K562 (cell line): ENCODE measurements around the gene TUBA4B. TPM values are rescaled to one million over a fixed set of nuclear protein-coding genes. Genes with fewer than 3 reads are reported as not detected.

ENCODE experiments used
- ATAC-seq: fragments of 200-7000 bp; cut with Tn5 transposase; 3 replicates; pipeline ENCODE4 v1.9.1; 2020; ENCODE audit warnings: moderate library complexity
- BruUV-seq: library from RNA; stranded (reverse); fragments of 400-500 nt; replicated peaks from 2 replicates; lab custom pipeline; 2021; lab: Mats Ljungman, UMichigan
- CTCF ChIA-PET: fragments of 300-600 bp; formaldehyde crosslinking; extraction: SDS; loops from one replicate; lab custom pipeline; 2021; ENCODE audit warnings: low intra/inter-chr PET ratio; lab: Yijun Ruan, JAX
- POLR2A ChIA-PET: fragments of 300-600, 350-650 bp; sonication (Branson Sonifier 250); formaldehyde crosslinking; extraction: SDS; loops from one replicate; lab custom pipeline; 2021; ENCODE audit warnings: antibody characterized with exemption, inconsistent platforms; lab: Yijun Ruan, JAX
- DNase-seq, 4 experiments: peaks; one replicate each; pipeline versions ENCODE4 v3.0.0 to v3.0.0-alpha.2; 2011 to 2018; ENCODE audit warnings: low spot score in 3 of 4, mixed read lengths in 3 of 4; ENCODE audit errors: extremely low read depth in 1 of 4
- FAIRE-seq: peaks from 2 replicates; lab custom pipeline; 2011; peaks lifted over from hg19 to GRCh38; lab: Jason Lieb, UNC
- H2AFZ ChIP-seq: 2 replicates; pipeline ENCODE4 v1.6.0; 2011; ENCODE audit warnings: low read depth, low read length, control low read depth, inconsistent platforms
- H3K27ac ChIP-seq: fragments of 200-600 bp; 3 replicates; pipeline ENCODE4 v1.8.0; 2011; ENCODE audit warnings: low read depth, mild to moderate bottlenecking, control low read depth, inconsistent platforms, low read length, moderate library complexity, mixed read lengths; ENCODE audit errors: extremely low read depth
- H3K27me3 ChIP-seq, 2 experiments: fragments of 300-600 bp in 1 of 2; 2 replicates in 1 of 2; 3 replicates in 1 of 2; pipeline versions ENCODE4 v1.6.0 to v1.8.0; 2011; ENCODE audit warnings: inconsistent platforms in 2 of 2, low read length in 2 of 2, mild to moderate bottlenecking in 1 of 2, mixed read lengths in 1 of 2, moderate library complexity in 1 of 2; ENCODE audit not compliant: control insufficient read depth in 2 of 2, insufficient read depth in 2 of 2
- H3K36me3 ChIP-seq: fragments of 300-600 bp; 3 replicates; pipeline ENCODE4 v1.8.0; 2011; ENCODE audit warnings: mild to moderate bottlenecking, low read length, inconsistent platforms; ENCODE audit not compliant: control insufficient read depth, insufficient read depth
- H3K4me1 ChIP-seq, 2 experiments: fragments of 200-600 bp in 1 of 2; replicated peaks in 1 of 2; 2 replicates in 1 of 2; 3 replicates in 1 of 2; pipeline versions ENCODE4 v1.5.1 to v1.8.0; 2011; ENCODE audit warnings: inconsistent platforms in 2 of 2, low read length in 2 of 2, mild to moderate bottlenecking in 1 of 2, mixed read lengths in 1 of 2, moderate library complexity in 1 of 2; ENCODE audit not compliant: control insufficient read depth in 2 of 2, insufficient read depth in 2 of 2
- H3K4me2 ChIP-seq: 2 replicates; pipeline ENCODE4 v1.6.1; 2011; ENCODE audit warnings: low read length, control low read depth, inconsistent platforms, mixed read lengths; ENCODE audit not compliant: insufficient read depth
- H3K4me3 ChIP-seq: fragments of 200-600 bp; sonication (generic), shearing (Covaris generic); 2 replicates; pipeline ENCODE4 v1.5.1; 2016; ENCODE audit warnings: control low read depth, inconsistent platforms
- H3K79me2 ChIP-seq: fragments of 200-600 bp; 3 replicates; pipeline ENCODE4 v1.8.0; 2011; ENCODE audit warnings: low read length, inconsistent platforms; ENCODE audit not compliant: control insufficient read depth, insufficient read depth
- H3K9ac ChIP-seq, 2 experiments: 2 replicates each; pipeline versions ENCODE4 v1.6.0 to v1.6.1; 2011; ENCODE audit warnings: low read depth in 2 of 2, low read length in 2 of 2, control low read depth in 1 of 2, inconsistent platforms in 1 of 2, mild to moderate bottlenecking in 1 of 2, mixed read lengths in 1 of 2; ENCODE audit not compliant: insufficient read depth in 1 of 2
- H3K9me1 ChIP-seq: one replicate; pipeline ENCODE4 v1.6.0; 2011; ENCODE audit warnings: inconsistent platforms, mild to moderate bottlenecking, low read length, moderate library complexity; ENCODE audit not compliant: control insufficient read depth, insufficient read depth
- H3K9me3 ChIP-seq: replicated peaks from 2 replicates; pipeline ENCODE4 v1.5.1; 2011; ENCODE audit warnings: low read depth, low read length, inconsistent platforms; ENCODE audit not compliant: control insufficient read depth, insufficient read depth
- H4K20me1 ChIP-seq: replicated peaks from 2 replicates; pipeline ENCODE4 v1.6.1; 2011; ENCODE audit warnings: low read length, inconsistent platforms, mixed read lengths; ENCODE audit not compliant: control insufficient read depth, insufficient read depth
- BHLHE40 ChIP-seq: IDR thresholded peaks from 2 replicates; pipeline ENCODE4 v1.6.1; 2011; ENCODE audit warnings: low read length, improper control_type of control experiment
- CBX5 ChIP-seq: IDR thresholded peaks from 2 replicates; pipeline ENCODE4 v1.6.1; 2014; ENCODE audit warnings: low read depth, borderline replicate concordance
- HSF4 ChIP-seq: fragments of 250-450 bp; sonication (Bioruptor Pico); IDR thresholded peaks from 2 replicates; pipeline ENCODE4 v2.1.2; 2022; ENCODE audit warnings: mild to moderate bottlenecking, moderate library complexity, borderline replicate concordance
- JUND ChIP-seq, 2 experiments: IDR thresholded peaks; 2 replicates in 1 of 2; 3 replicates in 1 of 2; pipeline ENCODE4 v1.6.1; 2011; ENCODE audit warnings: borderline replicate concordance in 2 of 2, low read depth in 2 of 2, low read length in 2 of 2, improper control_type of control experiment in 1 of 2, missing biosample characterization in 1 of 2, missing genetic modification characterization in 1 of 2, missing genetic modification reagents in 1 of 2
- KAT2B ChIP-seq: IDR thresholded peaks from one replicate; pipeline ENCODE4 v1.6.1; 2012; ENCODE audit warnings: low read depth, mild to moderate bottlenecking, control low read depth, inconsistent platforms, low read length, moderate library complexity
- PHB2 ChIP-seq: fragments of 450-650 bp; IDR thresholded peaks from 2 replicates; pipeline ENCODE4 v1.6.1; 2017; ENCODE audit warnings: low read depth
- PML ChIP-seq: IDR thresholded peaks from 2 replicates; pipeline ENCODE4 v1.6.1; 2012; ENCODE audit warnings: low read length, inconsistent platforms
- POU5F1 ChIP-seq: fragments of 150-350 bp; IDR thresholded peaks from 2 replicates; pipeline ENCODE4 v1.6.1; 2014; ENCODE audit warnings: borderline replicate concordance, low read length, low read depth, mild to moderate bottlenecking; ENCODE audit not compliant: partially characterized antibody
- RAD21 ChIP-seq, 2 experiments: fragments of 250-450 bp in 1 of 2; fragments of 450-650 bp in 1 of 2; sonication (Bioruptor Pico) in 1 of 2; formaldehyde crosslinking in 1 of 2; IDR thresholded peaks in 1 of 2; conservative IDR thresholded peaks in 1 of 2; 2 replicates each; pipeline versions ENCODE4 v1.4.0 to v1.8.0; 2020 to 2022; ENCODE audit warnings: mild to moderate bottlenecking in 2 of 2, moderate library complexity in 1 of 2
- SAFB ChIP-seq: fragments of 200-400 bp; formaldehyde crosslinking; IDR thresholded peaks from 2 replicates; pipeline ENCODE4 v1.6.1; 2017; ENCODE audit warnings: low read depth, low read length, borderline replicate concordance
- SRSF7 ChIP-seq: fragments of 200-400 bp; formaldehyde crosslinking; optimal IDR thresholded peaks from 2 replicates; pipeline ENCODE3; 2017; ENCODE audit warnings: mild to moderate bottlenecking, low read depth, low read length
- ZNF239 ChIP-seq: fragments of 250-450 bp; sonication (Bioruptor Pico); IDR thresholded peaks from 2 replicates; pipeline ENCODE4 v1.4.0; 2020; ENCODE audit warnings: mild to moderate bottlenecking
- ZNF431 ChIP-seq: sonication (generic); formaldehyde crosslinking; IDR thresholded peaks from 2 replicates; pipeline ENCODE4 v1.8.0; 2022; ENCODE audit warnings: mild to moderate bottlenecking, missing genetic modification reagents
- ZSCAN29 ChIP-seq: fragments of 450-650 bp; IDR thresholded peaks from 2 replicates; pipeline ENCODE4 v1.6.1; 2017
- ZSCAN32 ChIP-seq: fragments of 450-650 bp; formaldehyde crosslinking; IDR thresholded peaks from 2 replicates; pipeline ENCODE4 v1.4.0; 2020; ENCODE audit warnings: mild to moderate bottlenecking, moderate library complexity
- WGBS: fragments of 100-300 bp; shearing (Covaris generic); methylation state at CpG from one replicate; pipeline ENCODE4 v1.1.6; 2016; ENCODE audit warnings: low coverage, mixed read lengths; ENCODE audit not compliant: insufficient coverage; ENCODE audit errors: missing lambda C conversion rate; 5-methylcytosine and 5-hydroxymethylcytosine counted together
- in situ Hi-C: fragments of 300-500 bp; cut with MboI; formaldehyde crosslinking; loops from 4 replicates; pipeline ENCODE4 v1.15.0; 2018; ENCODE audit warnings: inconsistent platforms, mixed read lengths
- intact Hi-C: fragments of 100-400 bp; cut with micrococcal nuclease; formaldehyde crosslinking; loops from 2 replicates; pipeline ENCODE4 v1.14.2; 2022
- polyA plus RNA-seq, 8 experiments: library from polyadenylated mRNA; depleted of rRNA in 4 of 8; stranded (reverse) in 5 of 8; unstranded in 3 of 8; fragments of >200 nt; fragmentation: Nextera tagmentation in 2 of 8; fragmentation: Illumina TruSeq in 1 of 8; extraction: Ambion mirVana in 2 of 8; extraction: Trizol in 1 of 8; gene quantifications; 2 replicates each; pipeline versions ENCODE4 v1.2.1 to v1.2.3, GENCODE V29; 2011 to 2014; ENCODE audit warnings: inconsistent platforms in 1 of 8, missing spikeins in 1 of 8
- total RNA-seq, 7 experiments: library from RNA; depleted of rRNA in 6 of 7; stranded (reverse); fragments of >200 nt in 6 of 7; fragmentation: Illumina TruSeq in 2 of 7; extraction: Trizol in 2 of 7; gene quantifications; 2 replicates each; pipeline versions ENCODE4 v1.2.1 to v1.2.3, GENCODE V29; 2011 to 2021; ENCODE audit warnings: low replicate concordance in 1 of 7
- TF ChIP-seq, protein P1 (sequence below): fragments of 450-650 bp; formaldehyde crosslinking; IDR thresholded peaks from 2 replicates; pipeline ENCODE4 v1.4.0; 2022; ENCODE audit warnings: missing genetic modification characterization
- TF ChIP-seq, protein P2 (sequence below): fragments of 450-650 bp; IDR thresholded peaks from 2 replicates; pipeline ENCODE4 v1.7.1; 2018; ENCODE audit warnings: mild to moderate bottlenecking, low read depth; ENCODE audit not compliant: partially characterized antibody

Gene TUBA4B
- total and polyA plus RNA-seq, 9 of the 15 experiments (the other 6 are each of a cell fraction or from before 2014, with no cell fraction given): 0.04 TPM; not detected in 8

DNA sequence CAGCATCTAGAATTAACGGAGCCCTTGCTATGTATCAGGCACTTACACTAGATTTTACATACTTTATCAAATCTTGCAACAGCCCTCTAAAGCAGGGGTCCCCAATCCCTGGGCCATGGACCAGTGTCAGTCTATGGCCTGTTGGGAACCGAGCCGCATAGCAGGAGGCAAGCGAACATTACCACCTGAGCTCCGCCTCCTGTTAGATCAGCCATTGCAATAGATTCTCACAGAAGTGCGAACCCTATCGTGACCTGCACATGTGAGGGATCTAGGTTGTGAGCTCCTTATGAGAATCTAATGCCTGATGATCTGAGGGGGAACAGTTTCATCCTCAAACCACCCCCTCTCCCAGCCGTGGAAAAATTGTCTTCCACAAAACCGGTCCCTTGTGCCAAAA is 39.6 kb downstream of the TUBA4B start (continued):
- TF ChIP-seq PHB2 (no peak), CBX5 (no peak), BHLHE40 (no peak), JUND (IDR thresholded peaks at IDR 0.05; ENCODE audit: borderline replicate concordance, low read depth, low read length) (no peak), JUND (tag; IDR thresholded peaks at IDR 0.05; ENCODE audit: borderline replicate concordance, low read depth, low read length) (no peak), RAD21 (CRISPR knock-in tag; conservative IDR thresholded peaks at IDR 0.05 in 1 of 2, IDR thresholded peaks at IDR 0.05 in 1 of 2) (no peak)
- TF ChIP-seq, protein P1, sequence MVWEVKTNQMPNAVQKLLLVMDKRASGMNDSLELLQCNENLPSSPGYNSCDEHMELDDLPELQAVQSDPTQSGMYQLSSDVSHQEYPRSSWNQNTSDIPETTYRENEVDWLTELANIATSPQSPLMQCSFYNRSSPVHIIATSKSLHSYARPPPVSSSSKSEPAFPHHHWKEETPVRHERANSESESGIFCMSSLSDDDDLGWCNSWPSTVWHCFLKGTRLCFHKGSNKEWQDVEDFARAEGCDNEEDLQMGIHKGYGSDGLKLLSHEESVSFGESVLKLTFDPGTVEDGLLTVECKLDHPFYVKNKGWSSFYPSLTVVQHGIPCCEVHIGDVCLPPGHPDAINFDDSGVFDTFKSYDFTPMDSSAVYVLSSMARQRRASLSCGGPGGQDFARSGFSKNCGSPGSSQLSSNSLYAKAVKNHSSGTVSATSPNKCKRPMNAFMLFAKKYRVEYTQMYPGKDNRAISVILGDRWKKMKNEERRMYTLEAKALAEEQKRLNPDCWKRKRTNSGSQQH (CRISPR knock-in tag): no peak

DNA sequence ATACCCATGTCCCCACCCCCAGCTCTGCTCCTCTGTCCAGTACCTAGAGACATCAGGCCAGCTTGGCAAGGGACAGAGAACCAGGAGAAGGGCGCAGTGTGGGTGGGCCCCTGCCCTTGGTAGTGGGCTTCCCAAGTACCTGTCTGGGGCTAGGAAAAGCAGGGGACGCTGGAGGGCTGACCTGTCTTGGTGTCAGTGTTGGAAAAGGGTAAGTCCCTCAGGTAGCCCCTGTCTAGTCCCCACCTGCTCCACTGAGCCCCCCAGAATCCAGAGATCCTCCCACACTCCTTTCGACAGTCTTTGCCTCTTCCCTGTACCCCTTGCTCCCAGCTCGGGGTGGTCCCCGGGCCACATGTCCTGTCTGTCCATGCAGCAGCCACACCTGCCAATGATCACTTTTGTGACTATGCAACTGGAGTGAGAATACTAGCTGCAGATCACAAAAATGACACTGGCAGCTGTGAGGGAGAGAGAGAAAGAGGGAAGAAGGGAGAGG is 40.7 kb downstream of the TUBA4B start:
- Histone ChIP-seq H3K4me3 (no peak overlapping the region), H3K9me1 (no peaks in the 10 kb centered on the region), H3K9ac (peak overlapping the region; percentile 74 to 91), H3K4me1 (peaks cover 23 to 58% of the 10 kb centered on the region in 2 experiments; a peak in 4 of 5 replicates), H3K27ac (peak overlapping the region; percentile 76; the same call in 1 of the 3 replicates), H3K36me3 (no peaks in the 10 kb centered on the region), H3K4me2 (peak overlapping the region; percentile 76), H4K20me1 (no peaks in the 10 kb centered on the region), H3K27me3 (no peaks in the 10 kb centered on the region), H2AFZ (peak overlapping the region; percentile 94; the same call in 1 of the 2 replicates), H3K9me3 (no peaks in the 10 kb centered on the region), H3K79me2 (no peaks in the 10 kb centered on the region)
- POLR2A ChIA-PET: interaction anchor here (0.7 to 1.9 kb wide), 2 partner anchors 13 to 15 kb away, joined by 3 to 6 read pairs; partner anchors contain the start of gene DNAJB2
- no peak for ATAC-seq
- WGBS: 73% methylated on average over 3 of the region's 5 CpGs
- CTCF ChIA-PET: interaction anchor here (1.3 to 4.2 kb wide), 2 partner anchors 15 to 133 kb away, joined by 5 to 28 read pairs; partner anchors contain the start of genes DNAJB2 and NHEJ1
- no peak for DNase-seq
- in situ Hi-C loops: loop anchor here (5.0 kb wide), 1 partner anchor 121 kb away; the partner anchor contains the start of gene SLC23A3
- BruUV-seq: no TSS peak
- no peak for FAIRE-seq
- intact Hi-C loops: loop anchor here (1.0 kb wide), 1 partner anchor 14 kb away; the partner anchor contains the start of gene DNAJB2
- TF ChIP-seq ZSCAN29 (no peak), HSF4 (CRISPR knock-in tag) (no peak), SRSF7 (no peak), KAT2B (no peak), POU5F1 (no peak), ZNF431 (CRISPR knock-in tag) (no peak), ZSCAN32 (no peak), SAFB (no peak), PML (no peak), ZNF239 (no peak)
- TF ChIP-seq, protein P2, sequence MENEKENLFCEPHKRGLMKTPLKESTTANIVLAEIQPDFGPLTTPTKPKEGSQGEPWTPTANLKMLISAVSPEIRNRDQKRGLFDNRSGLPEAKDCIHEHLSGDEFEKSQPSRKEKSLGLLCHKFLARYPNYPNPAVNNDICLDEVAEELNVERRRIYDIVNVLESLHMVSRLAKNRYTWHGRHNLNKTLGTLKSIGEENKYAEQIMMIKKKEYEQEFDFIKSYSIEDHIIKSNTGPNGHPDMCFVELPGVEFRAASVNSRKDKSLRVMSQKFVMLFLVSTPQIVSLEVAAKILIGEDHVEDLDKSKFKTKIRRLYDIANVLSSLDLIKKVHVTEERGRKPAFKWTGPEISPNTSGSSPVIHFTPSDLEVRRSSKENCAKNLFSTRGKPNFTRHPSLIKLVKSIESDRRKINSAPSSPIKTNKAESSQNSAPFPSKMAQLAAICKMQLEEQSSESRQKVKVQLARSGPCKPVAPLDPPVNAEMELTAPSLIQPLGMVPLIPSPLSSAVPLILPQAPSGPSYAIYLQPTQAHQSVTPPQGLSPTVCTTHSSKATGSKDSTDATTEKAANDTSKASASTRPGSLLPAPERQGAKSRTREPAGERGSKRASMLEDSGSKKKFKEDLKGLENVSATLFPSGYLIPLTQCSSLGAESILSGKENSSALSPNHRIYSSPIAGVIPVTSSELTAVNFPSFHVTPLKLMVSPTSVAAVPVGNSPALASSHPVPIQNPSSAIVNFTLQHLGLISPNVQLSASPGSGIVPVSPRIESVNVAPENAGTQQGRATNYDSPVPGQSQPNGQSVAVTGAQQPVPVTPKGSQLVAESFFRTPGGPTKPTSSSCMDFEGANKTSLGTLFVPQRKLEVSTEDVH: no peak
